GM18508 (cell line): Measurements from ENCODE around the gene PTPRM.

ENCODE experiments used
- ATAC-seq: cut with Tn5 transposase; IDR thresholded peaks from one replicate; pipeline ENCODE4 v1.9.1; 2021; ENCODE audit warnings: moderate number of reproducible peaks; ENCODE audit not compliant: insufficient read depth, unreplicated experiment

PTPRM gene

GRCh38 chr18:8124232-8125146, 557.4 kb downstream of the PTPRM start:
- no peak for ATAC-seq

DNA sequence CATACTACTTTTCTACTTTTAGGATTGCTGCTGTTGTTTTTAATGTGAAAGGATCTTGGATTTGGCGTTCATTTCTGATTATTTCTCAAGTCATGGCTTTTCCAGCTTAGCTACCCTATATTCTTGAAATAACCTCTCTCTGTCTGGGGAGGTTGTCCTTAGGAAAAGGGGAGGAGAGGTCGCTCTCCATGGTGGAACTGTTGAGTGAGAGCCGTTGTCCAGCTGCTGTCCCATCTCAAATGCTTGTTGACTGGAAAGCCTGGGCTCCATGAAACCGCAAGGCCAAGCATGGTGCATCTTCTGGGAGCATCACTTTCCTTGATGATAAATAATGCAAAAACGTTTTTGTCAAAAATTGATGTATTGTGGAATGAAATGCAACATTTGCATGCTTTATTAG, 563.0 kb downstream of the PTPRM start:
- no peak for ATAC-seq

DNA sequence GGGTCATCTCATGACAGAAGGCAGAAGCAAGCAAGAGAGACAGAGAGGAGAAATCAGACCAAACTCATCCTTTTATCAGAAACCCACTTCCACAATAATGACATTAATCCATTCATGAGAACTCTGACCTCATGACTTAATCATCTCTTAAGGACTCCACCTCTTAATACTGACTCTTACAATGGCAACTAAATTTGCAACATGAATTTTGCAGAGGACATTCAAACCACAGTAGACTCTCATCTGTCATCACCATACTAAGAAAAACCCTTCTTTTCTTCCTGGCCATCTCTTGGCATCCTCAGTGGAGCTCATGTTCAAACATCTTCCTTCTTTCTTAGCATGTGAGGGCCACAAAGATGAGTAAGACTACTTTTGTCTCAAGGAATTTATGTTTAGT, 565.9 kb downstream of the PTPRM start:
- ATAC-seq, result no peak

GRCh38 chr18:8133888-8134287, 566.8 kb downstream of the PTPRM start:
- ATAC-seq, result no peak

DNA sequence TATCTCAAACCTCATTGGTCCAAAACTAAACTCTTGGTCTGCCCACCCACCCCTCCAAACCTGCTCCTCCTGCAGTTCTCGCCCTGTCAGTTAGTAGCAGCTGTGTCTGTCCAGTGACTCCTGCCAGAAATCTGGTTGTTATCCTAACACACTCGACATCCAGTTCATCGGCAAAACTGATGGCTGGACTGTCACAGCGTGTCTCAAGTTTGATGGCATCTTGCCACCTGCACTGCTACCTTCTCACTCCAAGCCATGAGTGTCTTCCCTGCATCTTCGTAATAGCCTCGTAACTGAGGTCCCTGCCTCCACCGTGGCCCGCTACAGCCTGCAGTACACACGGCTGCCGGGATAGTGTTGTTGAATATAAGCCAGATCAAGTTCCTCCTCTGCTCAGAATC, 572.0 kb downstream of the PTPRM start:
- no peak for ATAC-seq

DNA sequence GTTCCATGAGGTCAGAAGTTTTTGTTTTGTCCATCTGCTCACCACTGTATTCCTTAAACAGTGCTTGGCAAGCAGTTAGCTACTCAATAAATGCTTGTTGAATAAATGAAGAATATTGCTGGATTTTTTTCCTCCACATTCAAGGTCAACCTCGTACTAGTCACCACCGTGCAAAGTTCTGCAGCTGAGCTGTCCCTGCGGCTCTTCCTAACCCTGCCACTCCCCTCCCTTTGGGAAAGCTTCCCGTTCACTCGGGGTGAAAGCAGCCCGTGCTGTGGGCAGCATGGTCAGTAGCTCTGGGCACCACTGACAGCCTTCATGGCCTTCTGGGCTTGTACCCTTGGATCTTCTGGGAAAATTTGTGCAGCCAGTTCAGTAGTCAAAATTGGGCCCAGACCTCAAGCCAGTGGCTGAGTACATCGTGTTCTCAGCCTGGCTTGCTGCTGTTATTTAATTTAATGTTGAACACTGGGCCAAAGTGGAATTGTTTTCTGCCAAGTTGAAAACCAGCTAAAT, 572.8 kb downstream of the PTPRM start:
- no peak for ATAC-seq

DNA sequence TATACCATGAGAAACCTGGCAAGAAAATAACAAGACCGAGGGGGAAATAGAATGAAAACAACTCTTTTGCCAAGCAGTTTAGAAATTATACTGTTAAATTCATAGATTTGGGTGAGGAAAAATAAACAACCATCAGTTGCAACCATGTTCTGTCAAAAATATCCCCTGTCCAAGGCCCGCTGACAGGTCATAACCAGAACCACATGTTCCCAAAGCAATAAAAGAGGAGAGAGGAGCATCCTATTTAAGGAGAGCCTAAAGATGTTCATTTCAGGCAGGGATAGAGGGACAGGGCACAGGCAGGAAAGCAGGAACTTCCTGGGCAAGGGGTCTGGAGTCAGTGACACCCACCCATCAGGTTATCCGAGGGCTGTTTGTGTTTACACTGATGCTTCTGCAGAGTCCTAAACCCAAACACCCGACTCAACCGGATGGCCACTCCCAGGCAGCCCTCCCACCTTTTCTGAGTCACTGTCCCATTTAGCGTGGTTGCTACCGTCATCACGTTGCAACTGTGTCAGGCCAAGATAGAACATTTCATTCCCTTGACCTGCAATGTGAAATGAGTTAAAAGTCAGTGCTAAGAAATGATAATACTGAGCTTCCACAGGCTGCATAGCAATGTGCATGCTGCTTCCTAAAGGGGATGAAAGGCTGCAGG, 573.9 kb downstream of the PTPRM start:
- ATAC-seq, result no peak

- no peak for ATAC-seq
Measured at GRCh38 chr18:8142131-8142711, 575.1 kb downstream of the PTPRM start.

GRCh38 chr18:8142932-8143331, 575.8 kb downstream of the PTPRM start:
- no peak for ATAC-seq

GRCh38 chr18:8151181-8151580, 584.1 kb downstream of the PTPRM start:
- ATAC-seq, result no peak

- ATAC-seq, result no peak
Measured at GRCh38 chr18:8153887-8154583, 586.9 kb downstream of the PTPRM start.

- no peak for ATAC-seq
Measured at GRCh38 chr18:8162802-8163201, 595.7 kb downstream of the PTPRM start.

GRCh38 chr18:8163286-8163959, 596.3 kb downstream of the PTPRM start:
- no peak for ATAC-seq

DNA sequence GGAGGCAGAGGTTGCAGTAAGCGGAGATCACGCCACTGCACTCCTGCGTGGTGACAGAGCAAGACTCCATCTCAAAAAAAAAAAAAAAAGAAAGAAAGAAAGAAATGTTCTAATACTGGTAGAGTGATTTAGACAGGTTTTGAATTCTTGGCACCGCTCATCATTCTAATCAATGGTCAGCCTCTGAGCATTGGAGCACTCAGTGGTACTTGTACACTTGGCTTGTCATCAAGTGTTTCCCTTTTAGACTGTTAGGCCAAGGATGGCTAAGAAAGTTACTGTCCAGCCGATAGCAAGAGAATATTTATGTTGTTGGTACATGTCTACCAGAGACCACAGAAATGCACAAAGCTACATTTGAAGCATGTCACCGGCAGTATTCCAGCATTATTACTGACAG, 598.0 kb downstream of the PTPRM start:
- no peak for ATAC-seq

- no peak for ATAC-seq
Measured at GRCh38 chr18:8167026-8167425, 599.9 kb downstream of the PTPRM start.

DNA sequence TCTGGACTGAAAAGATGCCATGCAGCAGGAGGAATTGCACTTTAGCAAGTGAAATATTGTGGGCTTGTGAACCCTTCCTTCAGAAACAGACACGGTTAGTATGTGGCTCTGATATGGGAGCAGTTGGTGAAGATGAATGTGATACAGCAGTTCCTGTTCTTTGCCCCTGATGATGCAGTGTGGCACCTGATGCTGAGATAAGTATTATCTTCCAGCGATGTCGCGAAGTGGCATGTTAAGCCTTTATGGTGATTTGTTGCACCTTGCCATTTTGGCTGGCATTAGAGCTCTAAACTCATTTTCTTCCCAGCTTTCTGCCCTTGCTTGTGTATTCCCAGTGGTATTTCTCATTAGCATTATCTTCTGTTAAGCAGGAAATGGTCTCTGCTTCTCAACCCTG, 600.6 kb downstream of the PTPRM start:
- ATAC-seq, result no peak

DNA sequence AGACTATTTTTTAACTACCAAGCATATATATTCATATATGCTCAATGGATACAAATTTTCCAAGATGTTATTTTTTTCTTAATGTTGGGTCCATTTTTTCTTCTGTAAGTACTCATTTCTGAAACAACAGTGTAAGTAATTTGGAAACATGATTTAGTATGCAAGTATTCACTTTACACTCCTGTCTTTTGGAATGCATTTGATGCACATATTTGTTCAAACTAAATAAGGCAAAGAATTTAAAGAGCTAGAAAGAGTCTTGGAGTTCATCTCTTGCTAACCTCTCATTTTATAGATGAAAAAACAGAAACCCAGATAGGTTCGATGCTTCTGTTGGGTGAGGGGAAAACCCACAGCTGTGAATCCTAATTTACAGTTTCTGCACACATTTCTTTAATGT, 602.6 kb downstream of the PTPRM start:
- ATAC-seq, result no peak

GRCh38 chr18:8174771-8175170, 607.7 kb downstream of the PTPRM start:
- no peak for ATAC-seq

DNA sequence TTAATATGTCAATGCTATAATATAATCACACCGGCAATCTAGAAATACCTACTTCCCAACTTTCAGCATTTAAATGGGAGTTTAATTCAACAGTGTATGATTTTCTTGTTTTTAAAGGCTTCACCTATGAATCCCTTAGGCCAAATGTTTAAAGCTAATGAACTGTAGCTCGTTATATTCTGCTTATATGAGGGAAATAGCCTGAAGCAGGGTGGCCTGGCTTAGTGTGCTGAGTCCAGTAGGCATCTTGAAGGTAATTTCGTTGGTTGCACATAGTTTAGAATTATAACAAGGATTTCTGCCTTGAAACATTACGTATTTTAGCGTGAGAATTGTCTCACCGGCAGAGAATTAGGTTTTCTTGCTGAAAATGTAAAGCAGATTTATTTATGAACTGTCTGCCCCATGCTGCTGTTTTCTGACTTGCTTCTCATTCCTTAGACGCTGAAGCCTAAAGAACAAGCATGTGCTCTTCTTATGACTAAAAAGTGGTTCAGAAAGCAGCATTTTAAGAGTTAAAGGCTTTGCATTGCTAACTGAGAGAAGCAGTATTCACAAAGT, 608.5 kb downstream of the PTPRM start:
- ATAC-seq, result no peak

DNA sequence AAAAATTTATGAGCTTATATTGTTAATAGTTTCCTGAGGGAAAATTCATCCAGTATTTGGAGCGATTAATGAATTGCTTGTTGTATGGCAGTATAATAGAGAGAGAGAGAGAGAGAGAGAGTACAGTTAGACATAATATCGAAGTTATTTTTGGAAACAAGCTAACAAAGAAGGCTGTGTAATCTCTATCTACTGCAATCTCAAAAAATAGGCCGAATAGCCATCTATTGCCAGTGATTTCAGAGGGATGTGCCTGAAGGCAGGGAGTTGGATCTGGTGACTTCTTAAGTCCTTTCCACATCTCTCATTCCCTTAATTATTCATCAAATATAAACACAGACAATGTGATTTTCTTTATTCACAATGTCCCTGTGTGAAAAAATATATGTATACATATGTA, 609.0 kb downstream of the PTPRM start:
- ATAC-seq, result no peak
